Measurements from ENCODE around the gene PRSS12.
A peak's percentile ranks its signal among the peaks of the same experiment; 100 is the strongest.

The PRSS12 gene

GRCh38 chr4:118367872-118368271 lies 15.1 kb upstream of the PRSS12 start:
- DNase-seq (ENCODE audit: low read depth): no peak
- no peak for TF ChIP-seq CTCF (IDR thresholded peaks at IDR 0.05; ENCODE audit: insufficient read depth, low read depth, low read length, missing control alignments)
- no peak overlapping the region for H3K4me3 ChIP-seq (ENCODE audit: low read length)

- no peak for TF ChIP-seq CTCF (IDR thresholded peaks at IDR 0.05; ENCODE audit: insufficient read depth, low read depth, low read length, missing control alignments)
- no peak for DNase-seq (ENCODE audit: low read depth)
Observed at GRCh38 chr4:118367361-118367760, 14.6 kb upstream of the PRSS12 start.

GRCh38 chr4:118363166-118363565 lies 10.4 kb upstream of the PRSS12 start:
- no peak for DNase-seq (ENCODE audit: low read depth)
- no peak overlapping the region for H3K4me3 ChIP-seq (ENCODE audit: low read length)
- TF ChIP-seq CTCF (IDR thresholded peaks at IDR 0.05; ENCODE audit: insufficient read depth, low read depth, low read length, missing control alignments): no peak

More at GRCh38 chr4:118367361-118367760, 14.6 kb upstream of the PRSS12 start:
- H3K4me3 ChIP-seq (ENCODE audit: low read length): no peak overlapping the region

- no peak for TF ChIP-seq CTCF (IDR thresholded peaks at IDR 0.05; ENCODE audit: insufficient read depth, low read depth, low read length, missing control alignments)
- DNase-seq (ENCODE audit: low read depth): no peak
- H3K4me3 ChIP-seq (ENCODE audit: low read length): no peak overlapping the region
Observed at GRCh38 chr4:118361192-118361591, 8.4 kb upstream of the PRSS12 start.

- no peak for DNase-seq (ENCODE audit: low read depth)
- no peak overlapping the region for H3K4me3 ChIP-seq (ENCODE audit: low read length)
- TF ChIP-seq CTCF (IDR thresholded peaks at IDR 0.05; ENCODE audit: insufficient read depth, low read depth, low read length, missing control alignments): no peak
Observed at GRCh38 chr4:118360106-118360505, 7.3 kb upstream of the PRSS12 start.

GRCh38 chr4:118357601-118358000 lies 4.8 kb upstream of the PRSS12 start:
- DNase-seq (ENCODE audit: low read depth): no peak
- TF ChIP-seq CTCF (IDR thresholded peaks at IDR 0.05; ENCODE audit: insufficient read depth, low read depth, low read length, missing control alignments): no peak
- no peak overlapping the region for H3K4me3 ChIP-seq (ENCODE audit: low read length)

GRCh38 chr4:118356731-118357130 lies 3.9 kb upstream of the PRSS12 start:
- no peak overlapping the region for H3K4me3 ChIP-seq (ENCODE audit: low read length)
- DNase-seq (ENCODE audit: low read depth): peak; percentile 80
- TF ChIP-seq CTCF (IDR thresholded peaks at IDR 0.05; ENCODE audit: insufficient read depth, low read depth, low read length, missing control alignments): no peak
